Uterus (tissue), 4 donors: ENCODE results near the gene IQGAP2. TPM values are rescaled to one million over a fixed set of nuclear protein-coding genes. Genes with fewer than 3 reads are reported as not detected.

ENCODE experiments used
- DNase-seq, 2 donors: peaks; one replicate each; pipeline ENCODE4 v3.0.0-alpha.2; 2019 to 2020
- H3K27ac ChIP-seq, 2 donors: fragments of 200-600 bp; sonication (generic); 1 replicate in 1 of 2; 2 replicates in 1 of 2; pipeline ENCODE4 v1.5.1; 2016 to 2018
- H3K27me3 ChIP-seq, 2 donors: fragments of 200-600 bp; sonication (generic); one replicate each; pipeline ENCODE4 v1.5.1; 2018 to 2019; ENCODE audit warnings: control low read depth in 1 of 2
- H3K36me3 ChIP-seq, 2 donors: fragments of 200-600 bp; sonication (generic); one replicate each; pipeline ENCODE4 v1.5.1; 2019; ENCODE audit warnings: control low read depth in 1 of 2
- H3K4me1 ChIP-seq, 2 donors: fragments of 200-600 bp; sonication (generic); one replicate each; pipeline ENCODE4 v1.5.1; 2018 to 2019; ENCODE audit warnings: control low read depth in 1 of 2
- H3K4me3 ChIP-seq, 2 donors: fragments of 200-600 bp; sonication (generic); 1 replicate in 1 of 2; 2 replicates in 1 of 2; pipeline ENCODE4 v1.5.1; 2018 to 2019; ENCODE audit warnings: mild to moderate bottlenecking in 1 of 2
- H3K9me3 ChIP-seq, 2 donors: fragments of 200-600 bp; sonication (generic); one replicate each; pipeline ENCODE4 v1.5.1; 2019; ENCODE audit warnings: control low read depth in 1 of 2
- CTCF ChIP-seq, 4 experiments: fragments of 200-600 bp in 2 of 4; fragments of 450-650 bp in 2 of 4; sonication (generic) in 2 of 4; IDR thresholded peaks; one replicate each; pipeline ENCODE4 v1.5.1; 2016 to 2019; ENCODE audit warnings: antibody characterized with exemption in 4 of 4, mild to moderate bottlenecking in 2 of 4, moderate library complexity in 1 of 4
- POLR2A ChIP-seq, 2 donors: fragments of 450-650 bp; IDR thresholded peaks; one replicate each; pipeline ENCODE4 v1.6.1; 2016; ENCODE audit warnings: antibody characterized with exemption in 2 of 2, mild to moderate bottlenecking in 1 of 2, moderate library complexity in 1 of 2
- intact Hi-C: fragments of 100-400 bp; cut with DNase I; formaldehyde crosslinking; loops from one replicate; pipeline ENCODE4 v1.15.1; 2023; ENCODE audit warnings: low total_unique reads
- total RNA-seq, 4 donors: library from RNA; depleted of rRNA in 3 of 4; stranded (reverse); fragments of >200 nt in 3 of 4; gene quantifications; one replicate each; pipeline versions ENCODE4 v1.1.0 to v1.2.4, GENCODE V29; 2014 to 2023
- donor health status: DM: yes; HTN: yes; CAD: no.

Gene IQGAP2
- total RNA-seq, 4 donors from 2014 or later = 7.1 to 49.2 (median 9.4) TPM

DNA sequence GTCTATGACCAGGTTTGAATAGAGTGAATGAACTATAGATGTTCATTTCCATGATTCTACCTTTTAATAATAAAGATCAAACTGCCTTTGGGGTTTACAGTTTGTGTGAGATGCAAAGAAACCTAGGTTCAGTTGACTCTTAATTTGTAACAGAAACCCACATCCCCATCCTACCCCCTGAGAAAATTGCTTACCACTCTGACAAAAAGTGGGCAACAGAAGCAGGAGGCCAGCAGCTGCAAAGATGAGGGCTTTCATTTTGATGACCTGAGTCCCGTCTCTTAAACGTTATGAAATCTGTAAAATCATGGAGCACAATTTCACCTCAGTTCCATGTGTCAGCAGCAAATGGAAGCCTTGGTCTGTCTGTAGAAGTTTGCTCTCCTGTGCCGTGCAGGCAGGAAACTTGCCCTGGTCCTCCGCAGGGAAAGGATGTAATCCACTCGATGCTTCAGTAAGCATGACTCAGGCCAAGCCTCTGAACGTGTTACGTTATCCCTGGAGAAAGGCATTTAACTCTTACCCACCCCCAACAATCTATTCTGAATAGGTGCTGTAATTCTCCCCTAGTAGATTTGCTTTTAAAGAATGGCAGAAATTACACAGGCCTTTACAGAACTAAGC lies 220.0 kb downstream of the IQGAP2 start, which contains the start of gene F2RL2:
Gene F2RL2 (minus strand): TSS at position 431 of the 624 bp plus-strand sequence. CDS start 173 bp downstream, at position 258.
- Histone ChIP-seq H3K27ac (peak within 1 kb of the TSS in 1 of 2 donors; percentile 18), H3K36me3 (no peaks in the 10 kb centered on the region), H3K9me3 (no peaks in the 10 kb centered on the region), H3K27me3 (no peaks in the 10 kb centered on the region), H3K4me3 (no peak within 1 kb of the TSS), H3K4me1 (no peaks in the 10 kb centered on the region)
- intact Hi-C loops = no loop called here
- TF ChIP-seq POLR2A (IDR thresholded peaks at IDR 0.05) (no peak), CTCF (IDR thresholded peaks at IDR 0.05) (no peak)
- DNase-seq = peak; percentile 24 to 40

DNA sequence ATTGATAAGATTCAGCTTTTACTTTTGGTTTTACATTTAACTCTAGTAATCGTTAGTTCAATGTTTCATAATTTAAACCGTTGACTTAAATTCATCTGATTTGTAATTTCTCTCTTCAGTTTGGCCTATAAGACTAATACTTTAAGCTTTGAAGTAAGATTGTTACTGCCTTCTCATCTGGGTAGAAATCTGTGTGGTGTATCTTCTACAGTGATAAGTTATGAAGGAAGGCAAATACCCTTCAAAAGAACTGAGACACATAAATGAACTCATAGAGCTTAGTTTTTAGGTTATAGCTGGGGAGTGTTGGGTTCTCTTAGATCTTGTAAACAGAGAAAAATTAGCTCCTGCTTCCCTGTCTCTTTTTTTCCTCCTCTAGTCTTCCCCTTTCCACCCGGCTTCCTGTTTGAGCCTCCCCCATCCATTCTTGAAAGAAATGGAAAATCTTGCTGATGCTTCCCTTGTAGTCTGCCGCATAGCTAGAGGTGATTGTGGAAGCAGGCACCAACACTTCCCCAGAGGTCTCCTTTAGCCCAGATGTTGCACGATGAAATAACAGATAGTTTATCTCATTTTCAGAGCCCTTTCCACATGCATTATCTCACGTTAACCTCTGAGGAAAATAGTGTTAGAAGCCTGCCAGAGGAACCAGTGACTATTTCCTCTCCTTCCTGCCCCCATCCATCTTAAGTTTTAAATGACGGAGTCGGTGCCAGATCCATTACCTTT lies 222.2 kb downstream of the IQGAP2 start:
- Histone ChIP-seq H3K9me3 (no peaks in the 10 kb centered on the region), H3K4me1 (no peaks in the 10 kb centered on the region), H3K27ac (no peak overlapping the region), H3K36me3 (no peaks in the 10 kb centered on the region), H3K27me3 (no peaks in the 10 kb centered on the region), H3K4me3 (no peak overlapping the region)
- intact Hi-C loops = no loop called here
- DNase-seq = no peak
- TF ChIP-seq CTCF (IDR thresholded peaks at IDR 0.05) (no peak), POLR2A (IDR thresholded peaks at IDR 0.05) (no peak)

- Histone ChIP-seq H3K36me3 (no peaks in the 10 kb centered on the region), H3K4me3 (no peak overlapping the region), H3K27ac (no peak overlapping the region), H3K27me3 (no peaks in the 10 kb centered on the region), H3K9me3 (no peaks in the 10 kb centered on the region), H3K4me1 (no peaks in the 10 kb centered on the region)
- intact Hi-C loops = no loop called here
- no peak for DNase-seq
- TF ChIP-seq CTCF (IDR thresholded peaks at IDR 0.05) (no peak), POLR2A (IDR thresholded peaks at IDR 0.05) (no peak)
Observed at GRCh38 chr5:76626738-76627137, 223.7 kb downstream of the IQGAP2 start.

GRCh38 chr5:76634661-76635060 lies 231.6 kb downstream of the IQGAP2 start:
- DNase-seq = no peak
- Histone ChIP-seq H3K9me3 (no peaks in the 10 kb centered on the region), H3K27ac (no peak overlapping the region), H3K4me3 (no peak overlapping the region), H3K4me1 (no peaks in the 10 kb centered on the region), H3K27me3 (no peaks in the 10 kb centered on the region), H3K36me3 (no peaks in the 10 kb centered on the region)
- intact Hi-C loops = no loop called here
- TF ChIP-seq CTCF (IDR thresholded peaks at IDR 0.05) (no peak), POLR2A (IDR thresholded peaks at IDR 0.05) (no peak)

DNA sequence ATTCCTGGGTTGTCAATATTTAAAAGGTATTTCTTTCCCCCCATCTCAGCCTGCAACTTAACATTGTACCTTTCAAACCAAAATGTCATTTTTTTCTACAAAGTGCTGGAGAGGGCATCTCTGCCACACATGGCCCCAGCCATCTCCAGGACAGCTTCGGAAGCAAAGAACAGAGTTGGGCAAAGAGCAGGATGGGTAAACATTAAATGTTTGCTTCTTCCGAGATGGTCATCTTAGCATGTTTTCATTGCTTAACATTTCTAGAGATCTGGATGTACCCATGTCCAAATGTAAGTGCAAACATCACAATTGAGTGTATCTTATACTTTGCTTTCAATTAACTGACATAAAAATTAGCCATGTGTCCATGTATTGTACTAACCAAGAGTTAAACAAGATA lies 234.4 kb downstream of the IQGAP2 start:
- Histone ChIP-seq H3K27ac (no peak overlapping the region), H3K9me3 (no peaks in the 10 kb centered on the region), H3K27me3 (no peaks in the 10 kb centered on the region), H3K36me3 (no peaks in the 10 kb centered on the region), H3K4me3 (no peak overlapping the region), H3K4me1 (no peaks in the 10 kb centered on the region)
- intact Hi-C loops = no loop called here
- TF ChIP-seq CTCF (IDR thresholded peaks at IDR 0.05) = no peak
- no peak for TF ChIP-seq POLR2A (IDR thresholded peaks at IDR 0.05)
- no peak for DNase-seq
